Keratinocyte (primary cell): ENCODE measurements around the gene SLC4A1AP. TPM values are rescaled to one million over a fixed set of nuclear protein-coding genes. Genes with fewer than 3 reads are reported as not detected.
A peak's percentile ranks its signal among the peaks of the same experiment; 100 is the strongest.

Experiments used
- DNase-seq: peaks from one replicate; pipeline ENCODE4 v3.0.0-alpha.2; 2011; ENCODE audit warnings: low read depth, missing footprints, low spot score
- FAIRE-seq: peaks from 2 replicates; lab custom pipeline; 2011; peaks lifted over from hg19 to GRCh38; lab: Jason Lieb, UNC
- H2AFZ ChIP-seq: 2 replicates; pipeline ENCODE4 v1.6.0; 2012; ENCODE audit warnings: low read length, control low read depth, inconsistent platforms; ENCODE audit not compliant: control insufficient read depth
- H3K27ac ChIP-seq: 2 replicates; pipeline ENCODE4 v1.5.1; 2011; ENCODE audit warnings: low read length; ENCODE audit not compliant: control insufficient read depth, insufficient read depth
- H3K27me3 ChIP-seq: 3 replicates; pipeline ENCODE4 v1.6.0; 2011; ENCODE audit warnings: low read length; ENCODE audit not compliant: control insufficient read depth, insufficient read depth; ENCODE audit errors: extremely low read depth
- H3K36me3 ChIP-seq, 2 experiments: 2 replicates in 1 of 2; 3 replicates in 1 of 2; pipeline ENCODE4 v1.5.1; 2011; ENCODE audit warnings: low read length in 2 of 2, mild to moderate bottlenecking in 1 of 2; ENCODE audit not compliant: control insufficient read depth in 2 of 2, insufficient read depth in 2 of 2; ENCODE audit errors: extremely low read depth in 1 of 2
- H3K4me1 ChIP-seq: 3 replicates; pipeline ENCODE4 v1.5.1; 2011; ENCODE audit warnings: low read length; ENCODE audit not compliant: control insufficient read depth, insufficient read depth; ENCODE audit errors: extremely low read depth
- H3K4me2 ChIP-seq: 3 replicates; pipeline ENCODE4 v1.6.0; 2011; ENCODE audit warnings: low read depth, low read length; ENCODE audit not compliant: control insufficient read depth, insufficient read depth; ENCODE audit errors: extremely low read depth
- H3K4me3 ChIP-seq, 3 experiments: fragments of 200-600 bp in 1 of 3; sonication (generic) in 1 of 3; 2 replicates in 2 of 3; 3 replicates in 1 of 3; pipeline ENCODE4 v1.5.1; 2011 to 2016; ENCODE audit warnings: low read length in 3 of 3, mild to moderate bottlenecking in 3 of 3, control low read depth in 2 of 3, inconsistent platforms in 1 of 3, low read depth in 1 of 3, mixed read lengths in 1 of 3, mixed run types in 1 of 3, moderate library complexity in 1 of 3; ENCODE audit not compliant: control insufficient read depth in 2 of 3, insufficient read depth in 2 of 3; ENCODE audit errors: extremely low read depth in 1 of 3
- H3K79me2 ChIP-seq: 2 replicates; pipeline ENCODE4 v1.6.0; 2012; ENCODE audit warnings: low read length; ENCODE audit not compliant: control insufficient read depth, insufficient read depth
- H3K9ac ChIP-seq: 3 replicates; pipeline ENCODE4 v1.6.0; 2011; ENCODE audit warnings: low read length; ENCODE audit not compliant: control insufficient read depth, insufficient read depth; ENCODE audit errors: extremely low read depth
- H3K9me1 ChIP-seq: 3 replicates; pipeline ENCODE4 v1.6.0; 2011; ENCODE audit warnings: low read length; ENCODE audit not compliant: control insufficient read depth, insufficient read depth; ENCODE audit errors: extremely low read depth
- H3K9me3 ChIP-seq: 2 replicates; pipeline ENCODE4 v1.5.1; 2012; ENCODE audit warnings: low read depth, low read length; ENCODE audit not compliant: control insufficient read depth
- H4K20me1 ChIP-seq: 3 replicates; pipeline ENCODE4 v1.6.0; 2011; ENCODE audit warnings: low read length; ENCODE audit not compliant: control insufficient read depth, insufficient read depth; ENCODE audit errors: extremely low read depth
- CTCF ChIP-seq, 3 experiments: IDR thresholded peaks in 1 of 3; conservative IDR thresholded peaks in 1 of 3; optimal IDR thresholded peaks in 1 of 3; 2 replicates in 2 of 3; 3 replicates in 1 of 3; pipeline versions ENCODE3 to v1.5.1; 2011; ENCODE audit warnings: low read length in 3 of 3, mild to moderate bottlenecking in 3 of 3, moderate library complexity in 2 of 3, control low read depth in 1 of 3, inconsistent platforms in 1 of 3; ENCODE audit not compliant: insufficient read depth in 2 of 3; ENCODE audit errors: extremely low read depth in 1 of 3
- EZH2 ChIP-seq: IDR thresholded peaks from one replicate; pipeline ENCODE4 v1.6.1; 2012; ENCODE audit warnings: inconsistent platforms, mild to moderate bottlenecking, low read length, moderate library complexity
- dilution Hi-C: fragments of 300-500 bp; cut with MboI; formaldehyde crosslinking; loops from one replicate; pipeline ENCODE4 v1.7.0; 2020; ENCODE audit warnings: low sequenced_read_pairs; ENCODE audit not compliant: extremely low pct_ligation_motif_present
- polyA plus RNA-seq, 5 experiments: library from polyadenylated mRNA; depleted of rRNA in 3 of 5; stranded (reverse) in 3 of 5; stranded (forward) in 1 of 5; unstranded in 1 of 5; fragments of >200 nt; gene quantifications; 1 replicate in 1 of 5; 2 replicates in 3 of 5; 3 replicates in 1 of 5; pipeline versions ENCODE4 v1.2.1 to v1.2.3, GENCODE V29; 2011 to 2012; ENCODE audit warnings: missing spikeins in 2 of 5, low read depth in 1 of 5, low replicate concordance in 1 of 5

The SLC4A1AP gene
- polyA plus RNA-seq, 1 donor (not counting 4 experiments of a cell fraction or from before 2014, with no cell fraction given): 17.0 TPM

GRCh38 chr2:27634291-27634690 is 29.4 kb upstream of the SLC4A1AP start:
- H2AFZ ChIP-seq: no peak overlapping the region
- H3K9me3 ChIP-seq: no peaks in the 10 kb centered on the region
- TF ChIP-seq EZH2: no peak
- no peak for TF ChIP-seq CTCF (optimal IDR thresholded peaks at IDR 0.05 in 1 of 3, IDR thresholded peaks at IDR 0.05 in 1 of 3, conservative IDR thresholded peaks at IDR 0.05 in 1 of 3; ENCODE audit: extremely low read depth in 1 of 3, insufficient read depth in 2 of 3, low read length in 3 of 3)
- FAIRE-seq (no peak), DNase-seq (no peak)
- no peaks in the 10 kb centered on the region for H4K20me1 ChIP-seq
- no peaks in the 10 kb centered on the region for H3K27me3 ChIP-seq
- H3K36me3 ChIP-seq: peaks cover 23 to 35% of the 10 kb centered on the region in 2 experiments
- H3K4me1 ChIP-seq: peaks cover 29% of the 10 kb centered on the region
- peaks cover 18% of the 10 kb centered on the region for H3K79me2 ChIP-seq
- no peak overlapping the region for H3K9ac ChIP-seq
- H3K4me2 ChIP-seq: no peak overlapping the region
- H3K27ac ChIP-seq: no peak overlapping the region
- dilution Hi-C loops: no loop called here
- H3K9me1 ChIP-seq: no peaks in the 10 kb centered on the region
- H3K4me3 ChIP-seq: no peak overlapping the region

GRCh38 chr2:27636766-27637165 is 26.9 kb upstream of the SLC4A1AP start:
- Histone ChIP-seq H3K4me3 (no peak overlapping the region), H3K9me3 (no peaks in the 10 kb centered on the region), H3K4me1 (peaks cover 26% of the 10 kb centered on the region), H3K9me1 (no peaks in the 10 kb centered on the region), H2AFZ (no peak overlapping the region), H3K79me2 (no peaks in the 10 kb centered on the region), H3K27ac (peak overlapping the region; percentile 8), H4K20me1 (no peaks in the 10 kb centered on the region), H3K4me2 (no peak overlapping the region), H3K27me3 (no peaks in the 10 kb centered on the region), H3K36me3 (peaks cover 29 to 38% of the 10 kb centered on the region in 2 experiments), H3K9ac (no peak overlapping the region)
- FAIRE-seq (no peak), DNase-seq (no peak)
- dilution Hi-C loops: no loop called here
- TF ChIP-seq CTCF (optimal IDR thresholded peaks at IDR 0.05 in 1 of 3, IDR thresholded peaks at IDR 0.05 in 1 of 3, conservative IDR thresholded peaks at IDR 0.05 in 1 of 3; ENCODE audit: extremely low read depth in 1 of 3, insufficient read depth in 2 of 3, low read length in 3 of 3) (no peak), EZH2 (no peak)
